SK-N-SH (cell line): Measurements from ENCODE around the gene TSC22D2. TPM values are rescaled to one million over a fixed set of nuclear protein-coding genes. Genes with fewer than 3 reads are reported as not detected.
A peak's percentile ranks its signal among the peaks of the same experiment; 100 is the strongest.
"Not testable (repeated sequence)": the region's sequence is repeated elsewhere in the genome, so short reads cannot be mapped to it uniquely, and the experiment has no call there.

ENCODE experiments used
- CTCF ChIA-PET: fragments of 300-600, 350-600 bp; formaldehyde crosslinking; extraction: SDS; loops from one replicate; lab custom pipeline; 2021; lab: Yijun Ruan, JAX
- POLR2A ChIA-PET: fragments of 350-600 bp; sonication (Branson Sonifier 250); formaldehyde crosslinking; extraction: SDS; loops from one replicate; lab custom pipeline; 2020; ENCODE audit warnings: antibody characterized with exemption, inconsistent platforms; lab: Yijun Ruan, JAX
- DNase-seq: peaks from one replicate; pipeline ENCODE4 v3.0.0; 2012
- H2AFZ ChIP-seq: fragments of 200-600 bp; sonication (generic); 2 replicates; pipeline ENCODE4 v1.8.1; 2016; ENCODE audit warnings: antibody characterized with exemption, mild to moderate bottlenecking, low read depth
- H3F3A ChIP-seq: fragments of 200-600 bp; sonication (generic); replicated peaks from 2 replicates; pipeline ENCODE3; 2016; ENCODE audit warnings: antibody characterized with exemption, mild to moderate bottlenecking; ENCODE audit not compliant: insufficient read depth
- H3K27ac ChIP-seq, 2 experiments: fragments of 200-500 bp in 1 of 2; fragments of 200-600 bp in 1 of 2; sonication (Bioruptor generic) in 1 of 2; sonication (generic), shearing (Covaris generic) in 1 of 2; 2 replicates each; pipeline versions ENCODE4 v1.5.1 to v1.6.1; 2014 to 2016; ENCODE audit warnings: low read depth in 2 of 2, inconsistent platforms in 1 of 2, low read length in 1 of 2, mild to moderate bottlenecking in 1 of 2, mixed read lengths in 1 of 2
- H3K27me3 ChIP-seq: fragments of 200-600 bp; sonication (generic), shearing (Covaris generic); 2 replicates; pipeline ENCODE4 v1.6.1; 2016; ENCODE audit warnings: mixed run types; ENCODE audit not compliant: insufficient read depth
- H3K36me3 ChIP-seq, 2 experiments: fragments of 200-500 bp in 1 of 2; fragments of 200-600 bp in 1 of 2; sonication (Bioruptor generic) in 1 of 2; sonication (generic) in 1 of 2; replicated peaks in 1 of 2; 2 replicates each; pipeline versions ENCODE3 to v1.5.1; 2014 to 2016; ENCODE audit warnings: low read length in 1 of 2, mild to moderate bottlenecking in 1 of 2; ENCODE audit not compliant: insufficient read depth in 2 of 2, control insufficient read depth in 1 of 2
- H3K4me1 ChIP-seq, 2 experiments: fragments of 200-500 bp in 1 of 2; fragments of 200-600 bp in 1 of 2; sonication (Bioruptor generic) in 1 of 2; sonication (generic), shearing (Covaris generic) in 1 of 2; 2 replicates each; pipeline versions ENCODE4 v1.5.1 to v1.6.1; 2014 to 2016; ENCODE audit warnings: low read depth in 1 of 2, low read length in 1 of 2, mixed run types in 1 of 2; ENCODE audit not compliant: insufficient read depth in 2 of 2, control insufficient read depth in 1 of 2
- H3K4me2 ChIP-seq: fragments of 200-600 bp; sonication (generic), shearing (Covaris generic); 2 replicates; pipeline ENCODE4 v1.6.1; 2017; ENCODE audit warnings: mixed run types
- H3K4me3 ChIP-seq, 2 experiments: fragments of 200-500 bp in 1 of 2; fragments of 200-600 bp in 1 of 2; sonication (Bioruptor generic) in 1 of 2; sonication (generic), shearing (Covaris generic) in 1 of 2; 2 replicates each; pipeline versions ENCODE4 v1.5.1 to v1.8.1; 2014 to 2016; ENCODE audit warnings: low read depth in 2 of 2, inconsistent platforms in 1 of 2, low read length in 1 of 2, mild to moderate bottlenecking in 1 of 2, mixed read lengths in 1 of 2, moderate library complexity in 1 of 2
- H3K79me2 ChIP-seq: fragments of 200-600 bp; sonication (generic); 2 replicates; pipeline ENCODE4 v1.8.1; 2017; ENCODE audit warnings: mild to moderate bottlenecking; ENCODE audit not compliant: insufficient read depth
- H3K9ac ChIP-seq: fragments of 200-600 bp; sonication (generic); 2 replicates; pipeline ENCODE4 v1.6.1; 2017; ENCODE audit warnings: mixed run types
- H3K9me2 ChIP-seq: fragments of 200-600 bp; sonication (generic); 2 replicates; pipeline ENCODE4 v1.6.1; 2017; ENCODE audit warnings: mixed run types
- H3K9me3 ChIP-seq: fragments of 200-600 bp; sonication (generic); 2 replicates; pipeline ENCODE4 v1.6.1; 2017; ENCODE audit warnings: mixed run types, mild to moderate bottlenecking, moderate library complexity
- H4K20me1 ChIP-seq: fragments of 200-600 bp; sonication (generic); 2 replicates; pipeline ENCODE4 v1.6.1; 2017; ENCODE audit warnings: mild to moderate bottlenecking, mixed run types; ENCODE audit not compliant: insufficient read depth
- FOSL2 ChIP-seq: IDR thresholded peaks from 2 replicates; pipeline ENCODE4 v1.4.0; 2012; ENCODE audit warnings: low read depth, mild to moderate bottlenecking, moderate library complexity, borderline replicate concordance
- GATA2 ChIP-seq: sonication (generic); formaldehyde crosslinking; IDR thresholded peaks from 2 replicates; pipeline ENCODE4 v1.5.0; 2020; ENCODE audit warnings: mild to moderate bottlenecking, missing genetic modification reagents
- JUND ChIP-seq: IDR thresholded peaks from 2 replicates; pipeline ENCODE4 v1.4.0; 2012
- NFIC ChIP-seq: IDR thresholded peaks from 2 replicates; pipeline ENCODE4 v1.4.0; 2012; ENCODE audit warnings: borderline replicate concordance
- POLR2AphosphoS5 ChIP-seq: IDR thresholded peaks from 2 replicates; pipeline ENCODE4 v1.6.1; 2012; ENCODE audit warnings: low read depth, low read length
- RCOR1 ChIP-seq: fragments of 150-350 bp; IDR thresholded peaks from 2 replicates; pipeline ENCODE4 v1.6.1; 2017; ENCODE audit warnings: antibody characterized with exemption, low read length
- TCF12 ChIP-seq: IDR thresholded peaks from 2 replicates; pipeline ENCODE4 v1.4.0; 2012
- YY1 ChIP-seq: IDR thresholded peaks from 2 replicates; pipeline ENCODE4 v1.4.0; 2012; ENCODE audit warnings: low read depth, mild to moderate bottlenecking
- WGBS: methylation state at CpG from one replicate; pipeline ENCODE4 v1.1.6; 2017; ENCODE audit warnings: low lambda C conversion rate; 5-methylcytosine and 5-hydroxymethylcytosine counted together
- polyA plus RNA-seq, 3 experiments: library from polyadenylated mRNA; depleted of rRNA; stranded (reverse); fragments of >200 nt; gene quantifications; 2 replicates each; pipeline ENCODE4 v1.2.3, GENCODE V29; 2012
- TF ChIP-seq, protein P1 (sequence below): IDR thresholded peaks from 2 replicates; pipeline ENCODE4; 2012
- TF ChIP-seq, protein P2 (sequence below): fragments of 200-600 bp; sonication (generic); IDR thresholded peaks from 2 replicates; pipeline ENCODE4 v1.6.1; 2017; ENCODE audit warnings: antibody characterized with exemption, mild to moderate bottlenecking, moderate library complexity

TSC22D2 gene
- polyA plus RNA-seq, 1 of the 3 experiments (the other 2 are of a cell fraction), result 4.8 TPM

DNA sequence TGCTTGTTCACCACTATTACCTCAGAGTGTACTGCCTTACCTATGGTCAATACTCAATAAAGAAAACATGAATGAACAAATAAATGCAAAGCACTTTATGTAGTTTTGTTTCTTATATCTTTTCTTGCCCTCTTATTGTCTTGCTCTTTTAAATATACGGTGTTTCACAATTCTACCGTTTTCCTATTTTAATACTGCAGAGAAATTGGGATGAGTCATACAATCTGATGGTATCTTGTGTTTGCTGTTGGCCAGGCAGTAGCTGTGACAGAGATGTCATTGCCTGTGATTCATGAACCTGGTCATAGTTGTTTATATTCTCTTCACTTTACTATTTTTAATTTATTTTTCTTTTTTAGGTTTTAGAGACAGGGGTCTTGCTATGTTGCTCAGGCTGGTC is 89.9 kb downstream of the TSC22D2 start:
- Histone ChIP-seq H3K9me2 (no peaks in the 10 kb centered on the region), H3K9ac (no peak overlapping the region), H2AFZ (no peak overlapping the region), H3K36me3 (no peaks in the 10 kb centered on the region), H3K4me1 (peaks cover 0 to 6% of the 10 kb centered on the region in 2 experiments; a peak in 1 of 4 replicates), H3K27me3 (no peaks in the 10 kb centered on the region), H3K9me3 (no peaks in the 10 kb centered on the region), H3K27ac (peak overlapping the region in 1 of 2 experiments; percentile 25; a peak in 2 of 4 replicates), H3K4me2 (no peak overlapping the region), H3F3A (peaks cover 5% of the 10 kb centered on the region), H4K20me1 (no peaks in the 10 kb centered on the region), H3K4me3 (no peak overlapping the region), H3K79me2 (no peaks in the 10 kb centered on the region)
- DNase-seq, result no peak
- ChIA-PET CTCF (no interaction called here), POLR2A (no interaction called here)
- TF ChIP-seq JUND (peak; percentile 78), FOSL2 (peak; percentile 76; the same call in 1 of the 2 replicates), POLR2AphosphoS5 (no peak), GATA2 (CRISPR knock-in tag) (no peak), TCF12 (peak; percentile 51; the same call in 1 of the 2 replicates), NFIC (no peak), RCOR1 (no peak), YY1 (no peak)
- TF ChIP-seq, protein P1, sequence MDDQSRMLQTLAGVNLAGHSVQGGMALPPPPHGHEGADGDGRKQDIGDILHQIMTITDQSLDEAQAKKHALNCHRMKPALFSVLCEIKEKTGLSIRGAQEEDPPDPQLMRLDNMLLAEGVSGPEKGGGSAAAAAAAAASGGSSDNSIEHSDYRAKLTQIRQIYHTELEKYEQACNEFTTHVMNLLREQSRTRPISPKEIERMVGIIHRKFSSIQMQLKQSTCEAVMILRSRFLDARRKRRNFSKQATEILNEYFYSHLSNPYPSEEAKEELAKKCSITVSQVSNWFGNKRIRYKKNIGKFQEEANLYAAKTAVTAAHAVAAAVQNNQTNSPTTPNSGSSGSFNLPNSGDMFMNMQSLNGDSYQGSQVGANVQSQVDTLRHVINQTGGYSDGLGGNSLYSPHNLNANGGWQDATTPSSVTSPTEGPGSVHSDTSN, result peak; percentile 78
- TF ChIP-seq, protein P2, sequence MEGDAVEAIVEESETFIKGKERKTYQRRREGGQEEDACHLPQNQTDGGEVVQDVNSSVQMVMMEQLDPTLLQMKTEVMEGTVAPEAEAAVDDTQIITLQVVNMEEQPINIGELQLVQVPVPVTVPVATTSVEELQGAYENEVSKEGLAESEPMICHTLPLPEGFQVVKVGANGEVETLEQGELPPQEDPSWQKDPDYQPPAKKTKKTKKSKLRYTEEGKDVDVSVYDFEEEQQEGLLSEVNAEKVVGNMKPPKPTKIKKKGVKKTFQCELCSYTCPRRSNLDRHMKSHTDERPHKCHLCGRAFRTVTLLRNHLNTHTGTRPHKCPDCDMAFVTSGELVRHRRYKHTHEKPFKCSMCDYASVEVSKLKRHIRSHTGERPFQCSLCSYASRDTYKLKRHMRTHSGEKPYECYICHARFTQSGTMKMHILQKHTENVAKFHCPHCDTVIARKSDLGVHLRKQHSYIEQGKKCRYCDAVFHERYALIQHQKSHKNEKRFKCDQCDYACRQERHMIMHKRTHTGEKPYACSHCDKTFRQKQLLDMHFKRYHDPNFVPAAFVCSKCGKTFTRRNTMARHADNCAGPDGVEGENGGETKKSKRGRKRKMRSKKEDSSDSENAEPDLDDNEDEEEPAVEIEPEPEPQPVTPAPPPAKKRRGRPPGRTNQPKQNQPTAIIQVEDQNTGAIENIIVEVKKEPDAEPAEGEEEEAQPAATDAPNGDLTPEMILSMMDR, result no peak
- 4% methylated on average over 2 of the region's 2 CpGs for WGBS

DNA sequence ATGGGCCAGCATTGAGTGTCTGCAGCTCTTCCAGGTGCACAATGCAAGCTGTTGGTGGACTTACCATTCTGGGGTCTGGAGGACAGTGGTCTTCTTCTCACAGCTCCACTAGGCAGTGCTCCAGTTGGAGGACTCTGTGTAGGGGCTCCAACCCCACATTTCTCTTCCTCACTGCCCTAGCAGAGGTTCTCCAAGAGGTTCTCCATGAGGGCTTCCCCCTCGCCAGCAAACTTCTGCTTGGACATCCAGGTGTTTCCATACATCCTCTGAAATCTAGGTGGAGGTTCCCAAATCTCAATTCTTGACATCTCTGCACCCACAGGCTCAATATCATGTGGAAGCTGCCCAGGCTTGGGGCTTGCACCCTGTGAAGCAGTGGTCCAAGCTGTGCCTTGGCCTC is 92.9 kb downstream of the TSC22D2 start:
- H3K36me3 ChIP-seq, H3K4me1 ChIP-seq, H3F3A ChIP-seq, H3K9me3 ChIP-seq, H3K9me2 ChIP-seq, H3K9ac ChIP-seq, H3K4me3 ChIP-seq, H3K27ac ChIP-seq, DNase-seq, H2AFZ ChIP-seq, H3K27me3 ChIP-seq, H3K79me2 ChIP-seq, H4K20me1 ChIP-seq, H3K4me2 ChIP-seq, POLR2A ChIA-PET: not testable (repeated sequence)
- CTCF ChIA-PET, result interaction anchor here (1.1 kb wide), 1 partner anchor 9 kb away, joined by 3 read pairs; no protein-coding TSS in a partner anchor
- 50% methylated on average over 1 of the region's 1 CpG for WGBS
